PC-9 (cell line): ENCODE data around the gene SYT4.

ENCODE experiments used
- EZH2 ChIP-seq: fragments of 200-600 bp; sonication (generic); IDR thresholded peaks from 2 replicates; pipeline ENCODE4 v1.8.0; 2017; ENCODE audit warnings: antibody characterized with exemption, low read depth
- TF ChIP-seq, protein P1 (sequence below): fragments of 200-600 bp; sonication (generic); conservative IDR thresholded peaks from 2 replicates; pipeline ENCODE4 v1.6.1; 2017; ENCODE audit warnings: mixed run types, antibody characterized with exemption, mild to moderate bottlenecking, moderate library complexity

DNA sequence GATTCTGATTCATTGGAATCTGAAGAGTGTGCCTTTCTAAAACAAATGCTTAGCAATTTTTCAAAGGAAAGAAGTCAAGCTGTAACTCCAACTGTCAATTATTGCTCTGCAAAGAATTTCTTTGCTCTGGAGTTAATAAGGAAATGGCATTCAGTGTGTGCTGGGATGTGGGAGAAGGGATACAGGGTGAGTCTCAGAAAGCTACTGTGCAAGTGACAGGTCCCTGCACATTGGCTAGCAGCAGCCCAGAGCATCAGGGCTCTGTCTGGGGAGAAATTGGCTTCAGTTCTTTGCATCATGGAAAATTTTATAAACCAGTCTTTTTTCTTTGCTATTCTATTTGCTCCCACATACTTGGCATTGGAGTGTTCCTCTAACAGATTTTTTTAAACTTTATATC is 1.1 kb upstream of the SYT4 start:
- TF ChIP-seq, protein P1, sequence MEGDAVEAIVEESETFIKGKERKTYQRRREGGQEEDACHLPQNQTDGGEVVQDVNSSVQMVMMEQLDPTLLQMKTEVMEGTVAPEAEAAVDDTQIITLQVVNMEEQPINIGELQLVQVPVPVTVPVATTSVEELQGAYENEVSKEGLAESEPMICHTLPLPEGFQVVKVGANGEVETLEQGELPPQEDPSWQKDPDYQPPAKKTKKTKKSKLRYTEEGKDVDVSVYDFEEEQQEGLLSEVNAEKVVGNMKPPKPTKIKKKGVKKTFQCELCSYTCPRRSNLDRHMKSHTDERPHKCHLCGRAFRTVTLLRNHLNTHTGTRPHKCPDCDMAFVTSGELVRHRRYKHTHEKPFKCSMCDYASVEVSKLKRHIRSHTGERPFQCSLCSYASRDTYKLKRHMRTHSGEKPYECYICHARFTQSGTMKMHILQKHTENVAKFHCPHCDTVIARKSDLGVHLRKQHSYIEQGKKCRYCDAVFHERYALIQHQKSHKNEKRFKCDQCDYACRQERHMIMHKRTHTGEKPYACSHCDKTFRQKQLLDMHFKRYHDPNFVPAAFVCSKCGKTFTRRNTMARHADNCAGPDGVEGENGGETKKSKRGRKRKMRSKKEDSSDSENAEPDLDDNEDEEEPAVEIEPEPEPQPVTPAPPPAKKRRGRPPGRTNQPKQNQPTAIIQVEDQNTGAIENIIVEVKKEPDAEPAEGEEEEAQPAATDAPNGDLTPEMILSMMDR = no peak
- TF ChIP-seq EZH2 = no peak
